Measurements from ENCODE around the gene ZFR. TPM values are rescaled to one million over a fixed set of nuclear protein-coding genes. Genes with fewer than 3 reads are reported as not detected.
"Not testable (repeated sequence)": the region's sequence is repeated elsewhere in the genome, so short reads cannot be mapped to it uniquely, and the experiment has no call there.

Gene ZFR
- total and polyA plus RNA-seq, 8 donors = 47.1 to 116 (median 103) TPM

GRCh38 chr5:32439086-32439642 lies 5.4 kb downstream of the ZFR start:
- DNase-seq (no peak), ATAC-seq (no peak)
- H3K4me1 ChIP-seq = peaks cover 10 to 67% of the 10 kb centered on the region in 2 donors
- no peak overlapping the region for H3K27ac ChIP-seq
- H3K27me3 ChIP-seq = no peaks in the 10 kb centered on the region
- no peak overlapping the region for H3K4me3 ChIP-seq
- no peaks in the 10 kb centered on the region for H3K9me3 ChIP-seq
- TF ChIP-seq CTCF (IDR thresholded peaks at IDR 0.05) = no peak
- intact Hi-C loops (cut with DNase I) = no loop called here
- H3K36me3 ChIP-seq = no peaks in the 10 kb centered on the region

- TF ChIP-seq CTCF (IDR thresholded peaks at IDR 0.05) = no peak
- H3K27ac ChIP-seq = no peak overlapping the region
- DNase-seq (no peak), ATAC-seq (no peak)
- H3K4me3 ChIP-seq = no peak overlapping the region
- peaks cover 0 to 65% of the 10 kb centered on the region in 2 donors for H3K4me1 ChIP-seq
- no peaks in the 10 kb centered on the region for H3K36me3 ChIP-seq
- no peaks in the 10 kb centered on the region for H3K27me3 ChIP-seq
- no peaks in the 10 kb centered on the region for H3K9me3 ChIP-seq
- intact Hi-C loops (cut with DNase I) = no loop called here
Observed at GRCh38 chr5:32436553-32437242, 7.8 kb downstream of the ZFR start.

- DNase-seq (no peak), ATAC-seq (no peak)
- H3K27me3 ChIP-seq = no peaks in the 10 kb centered on the region
- no peaks in the 10 kb centered on the region for H3K9me3 ChIP-seq
- peaks cover 0 to 57% of the 10 kb centered on the region in 2 donors for H3K4me1 ChIP-seq
- TF ChIP-seq CTCF (IDR thresholded peaks at IDR 0.05) = no peak
- intact Hi-C loops (cut with DNase I) = no loop called here
- no peak overlapping the region for H3K4me3 ChIP-seq
- no peaks in the 10 kb centered on the region for H3K36me3 ChIP-seq
- H3K27ac ChIP-seq = no peak overlapping the region
Observed at GRCh38 chr5:32435383-32435782, 9.2 kb downstream of the ZFR start.

- peaks cover 0 to 49% of the 10 kb centered on the region in 2 donors for H3K4me1 ChIP-seq
- H3K27me3 ChIP-seq = no peaks in the 10 kb centered on the region
- DNase-seq (no peak), ATAC-seq (no peak)
- H3K9me3 ChIP-seq = no peaks in the 10 kb centered on the region
- H3K27ac ChIP-seq = no peak overlapping the region
- no peak overlapping the region for H3K4me3 ChIP-seq
- intact Hi-C loops (cut with DNase I) = no loop called here
- no peaks in the 10 kb centered on the region for H3K36me3 ChIP-seq
- TF ChIP-seq CTCF (IDR thresholded peaks at IDR 0.05) = no peak
Observed at GRCh38 chr5:32434221-32434620, 10.3 kb downstream of the ZFR start.

- H3K27me3 ChIP-seq = no peaks in the 10 kb centered on the region
- ATAC-seq = no peak
- no peak for TF ChIP-seq CTCF (IDR thresholded peaks at IDR 0.05)
- H3K27ac ChIP-seq = no peak overlapping the region
- H3K4me1 ChIP-seq = peaks cover 0 to 43% of the 10 kb centered on the region in 2 donors
- H3K4me3 ChIP-seq = no peak overlapping the region
- H3K36me3 ChIP-seq = peaks cover 0 to 16% of the 10 kb centered on the region in 2 donors
- no peak for DNase-seq
- H3K9me3 ChIP-seq = no peaks in the 10 kb centered on the region
- intact Hi-C loops (cut with DNase I) = no loop called here
Observed at GRCh38 chr5:32432633-32433032, 11.9 kb downstream of the ZFR start.

GRCh38 chr5:32430825-32431224 lies 13.7 kb downstream of the ZFR start:
- intact Hi-C loops (cut with DNase I); H3K9me3 ChIP-seq; H3K4me3 ChIP-seq; ATAC-seq; H3K27me3 ChIP-seq; H3K27ac ChIP-seq; DNase-seq: not testable (repeated sequence)
- H3K36me3 ChIP-seq = peaks cover 0 to 28% of the 10 kb centered on the region in 2 donors
- peaks cover 0 to 36% of the 10 kb centered on the region in 2 donors for H3K4me1 ChIP-seq

Data from left lung (tissue), 10 donors.